Measurements from ENCODE around the gene DAB2. TPM values are rescaled to one million over a fixed set of nuclear protein-coding genes. Genes with fewer than 3 reads are reported as not detected.

DAB2 gene
- total RNA-seq, 2 experiments from 2014 or later = not detected

DNA sequence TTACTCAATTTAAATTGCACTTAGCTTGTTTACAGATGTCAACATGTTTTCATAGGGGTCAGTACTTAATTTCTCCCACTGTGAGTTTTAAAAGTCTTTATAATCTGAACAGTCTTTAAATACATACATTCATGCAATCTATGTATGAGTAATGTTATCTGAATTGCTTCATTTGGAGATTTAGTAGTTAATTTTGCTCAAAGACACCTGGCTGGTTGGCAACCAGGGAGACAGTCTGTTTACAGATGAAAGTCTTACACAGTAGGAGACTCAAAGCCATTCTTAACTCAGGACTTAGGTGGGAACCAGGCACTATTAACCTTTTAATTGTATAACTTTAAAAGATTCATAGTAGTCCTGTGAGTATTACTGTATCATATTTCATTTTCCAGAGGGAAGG lies 29.3 kb downstream of the DAB2 start:
- ChIA-PET POLR2A (no interaction called here), CTCF (interaction anchor here (2.3 kb wide), 1 partner anchor 19 kb away, joined by 6 read pairs; no protein-coding TSS in a partner anchor)

GRCh38 chr5:39394946-39395345 lies 29.8 kb downstream of the DAB2 start:
- ChIA-PET CTCF (interaction anchor here (2.3 kb wide), 1 partner anchor 18 kb away, joined by 6 read pairs; no protein-coding TSS in a partner anchor), POLR2A (no interaction called here)

DNA sequence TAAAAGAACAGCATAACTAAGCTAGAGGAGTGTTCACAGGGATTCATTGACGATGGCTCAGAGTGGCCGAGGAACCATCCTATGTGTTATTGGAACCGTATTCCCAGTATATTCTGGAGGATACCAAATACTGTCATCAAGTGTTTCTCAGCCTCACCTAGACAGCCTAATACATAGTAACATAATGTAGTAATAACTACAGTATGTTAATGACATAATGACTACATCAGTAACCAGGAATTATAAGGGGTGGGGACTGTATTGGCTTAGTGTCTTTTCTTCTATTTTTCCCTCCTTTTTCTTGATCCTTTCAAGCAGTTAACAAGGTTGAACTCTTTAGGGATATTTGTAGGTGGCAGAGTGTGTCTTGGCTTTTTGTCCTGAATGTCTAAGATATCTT lies 33.8 kb downstream of the DAB2 start:
- ChIA-PET CTCF (no interaction called here), POLR2A (no interaction called here)

GRCh38 chr5:39387293-39387692 lies 37.5 kb downstream of the DAB2 start:
- ChIA-PET CTCF (no interaction called here), POLR2A (no interaction called here)

DNA sequence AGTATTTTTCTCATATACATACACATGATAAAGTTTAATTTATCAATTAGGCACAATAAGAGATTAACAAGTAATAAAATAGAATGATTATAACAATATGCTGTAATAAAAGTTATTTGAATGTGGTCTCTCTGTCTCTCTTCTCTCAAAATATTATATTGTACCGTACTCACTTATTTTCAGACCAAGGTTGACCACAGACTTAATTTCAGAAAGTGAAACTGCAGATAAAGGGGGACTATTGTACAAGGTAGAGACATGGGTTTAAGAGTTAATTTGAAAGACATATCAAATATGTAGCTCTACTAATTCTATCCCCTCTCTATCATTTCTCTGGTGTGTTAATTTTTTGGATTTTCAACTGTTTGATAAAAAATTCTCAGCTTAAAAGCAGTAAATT lies 40.5 kb downstream of the DAB2 start:
- POLR2A ChIA-PET = no interaction called here
- CTCF ChIA-PET = interaction anchor here (0.8 kb wide), 1 partner anchor 8 kb away, joined by 3 read pairs; no protein-coding TSS in a partner anchor

DNA sequence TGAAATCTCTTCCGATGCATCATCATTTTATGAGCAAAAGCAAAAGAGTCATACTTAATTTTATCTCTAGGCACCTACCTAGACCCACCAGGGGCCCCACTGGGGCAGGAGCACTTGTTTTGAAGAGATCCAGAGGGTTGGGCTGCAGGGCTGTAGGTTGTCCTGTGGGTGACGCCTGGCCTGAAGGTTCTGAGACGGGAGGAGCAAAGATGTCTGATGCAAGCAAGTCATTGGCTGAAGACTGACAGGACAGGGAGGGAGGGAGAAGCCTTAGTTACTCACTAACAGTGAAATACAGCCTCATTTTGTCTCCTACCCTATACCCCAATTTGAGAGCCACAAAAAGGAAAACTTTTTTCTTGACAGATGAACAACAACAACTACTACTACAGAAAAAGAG lies 43.4 kb downstream of the DAB2 start:
- POLR2A ChIA-PET = no interaction called here
- CTCF ChIA-PET = no interaction called here

GRCh38 chr5:39379693-39380092 lies 45.1 kb downstream of the DAB2 start:
- ChIA-PET CTCF (no interaction called here), POLR2A (no interaction called here)

GRCh38 chr5:39377613-39378012 lies 47.2 kb downstream of the DAB2 start:
- POLR2A ChIA-PET = no interaction called here

DNA sequence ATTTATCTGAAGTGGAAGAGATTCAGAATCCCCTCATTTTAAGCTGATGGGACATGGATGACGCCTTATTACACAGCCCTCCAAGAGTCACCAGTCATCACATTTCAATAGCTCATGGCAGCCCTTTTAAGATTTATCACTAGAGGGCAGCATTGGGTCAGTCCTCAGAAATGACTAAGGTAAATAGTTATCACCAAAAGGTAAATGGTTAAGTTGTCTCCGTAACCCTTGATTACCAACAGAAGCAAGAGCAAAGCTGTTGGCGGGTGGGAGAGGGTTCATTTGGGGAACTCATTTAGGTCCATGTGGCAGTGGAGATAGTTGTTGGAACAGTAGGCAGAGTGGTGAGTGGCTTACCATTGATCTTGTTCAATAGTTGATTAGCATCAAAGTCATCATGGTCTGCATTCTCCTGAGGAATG lies 48.5 kb downstream of the DAB2 start:
- CTCF ChIA-PET = interaction anchor here (0.8 to 1.9 kb wide), 11 partner anchors 8 to 191 kb away, joined by 3 to 16 read pairs (median 3); no protein-coding TSS in a partner anchor
- POLR2A ChIA-PET = no interaction called here

More at GRCh38 chr5:39377613-39378012, 47.2 kb downstream of the DAB2 start:
- CTCF ChIA-PET = interaction anchor here (1.8 kb wide), 1 partner anchor 17 kb away, joined by 6 read pairs; no protein-coding TSS in a partner anchor

DNA sequence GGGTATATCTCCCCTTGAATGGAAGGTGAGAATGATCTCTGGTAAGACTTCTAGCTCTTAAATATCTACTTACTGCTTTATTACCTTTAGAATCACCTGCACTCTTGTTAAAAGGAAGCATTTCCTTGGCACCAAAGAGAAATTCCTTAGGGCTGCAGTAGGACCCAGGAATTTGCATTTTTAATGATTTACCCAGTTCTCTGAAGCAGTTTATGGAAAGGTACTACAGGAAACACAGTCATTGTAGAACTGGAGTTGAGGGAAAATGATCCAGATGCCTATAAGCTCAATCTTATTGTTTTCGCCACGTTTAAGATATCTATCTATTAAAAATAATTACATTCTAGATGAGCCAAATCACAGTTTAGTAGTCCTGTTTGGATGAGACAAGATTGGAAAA lies 51.0 kb downstream of the DAB2 start:
- ChIA-PET POLR2A (no interaction called here), CTCF (interaction anchor here (1.0 to 1.2 kb wide), 2 partner anchors 46 to 175 kb away, joined by 3 to 4 read pairs; no protein-coding TSS in a partner anchor)

- ChIA-PET POLR2A (no interaction called here), CTCF (no interaction called here)
Observed at GRCh38 chr5:39371367-39371635, 53.5 kb downstream of the DAB2 start.

GRCh38 chr5:39370555-39371366 lies 54.0 kb downstream of the DAB2 start:
- ChIA-PET POLR2A (no interaction called here), CTCF (no interaction called here)

DNA sequence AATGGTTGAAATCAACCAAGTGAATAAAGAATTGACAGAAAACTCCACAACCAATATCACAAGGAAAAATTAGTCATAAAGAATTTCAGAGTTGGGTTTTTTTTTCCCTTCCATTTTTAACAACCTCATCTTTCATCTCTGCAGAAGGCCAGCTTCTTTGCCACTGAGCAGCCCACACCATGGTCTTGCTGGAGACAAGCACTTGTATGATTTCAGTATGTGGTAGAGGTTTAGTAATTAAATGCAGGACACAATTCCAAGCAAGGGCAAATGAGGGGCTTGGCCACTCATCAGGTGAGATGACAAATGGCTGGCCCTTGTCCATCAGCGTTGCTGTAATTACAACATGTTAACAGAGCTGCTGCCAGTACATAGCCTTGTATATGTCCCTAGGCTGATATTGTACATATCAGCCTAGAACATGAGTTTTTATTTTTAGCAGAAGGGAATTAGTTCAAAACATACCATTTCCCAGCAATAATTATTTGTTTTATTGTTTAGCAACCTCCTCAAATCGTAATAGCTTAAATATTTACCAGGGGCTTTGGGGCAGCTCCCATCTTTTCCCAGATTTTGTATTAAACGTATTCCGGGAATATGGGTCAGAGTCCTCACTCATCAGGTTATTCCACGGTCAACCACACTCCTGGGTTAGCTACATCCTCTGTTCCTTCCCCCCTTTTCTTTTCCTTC lies 55.5 kb downstream of the DAB2 start:
- ChIA-PET POLR2A (no interaction called here), CTCF (interaction anchor here (0.5 kb wide), 1 partner anchor 187 kb away, joined by 3 read pairs; no protein-coding TSS in a partner anchor)

GRCh38 chr5:39368116-39368515 lies 56.7 kb downstream of the DAB2 start:
- ChIA-PET POLR2A (no interaction called here), CTCF (no interaction called here)

GRCh38 chr5:39367711-39368110 lies 57.1 kb downstream of the DAB2 start:
- CTCF ChIA-PET = no interaction called here
- POLR2A ChIA-PET = no interaction called here

- CTCF ChIA-PET = no interaction called here
- POLR2A ChIA-PET = no interaction called here
Observed at GRCh38 chr5:39364367-39364766, 60.4 kb downstream of the DAB2 start, which contains the start of gene C9. Gene C9 (minus strand): TSS chr5:39364495. CDS start chr5:39364464, 31 bp downstream.

- ChIA-PET CTCF (no interaction called here), POLR2A (no interaction called here)
Observed at GRCh38 chr5:39363217-39363616, 61.6 kb downstream of the DAB2 start.

DNA sequence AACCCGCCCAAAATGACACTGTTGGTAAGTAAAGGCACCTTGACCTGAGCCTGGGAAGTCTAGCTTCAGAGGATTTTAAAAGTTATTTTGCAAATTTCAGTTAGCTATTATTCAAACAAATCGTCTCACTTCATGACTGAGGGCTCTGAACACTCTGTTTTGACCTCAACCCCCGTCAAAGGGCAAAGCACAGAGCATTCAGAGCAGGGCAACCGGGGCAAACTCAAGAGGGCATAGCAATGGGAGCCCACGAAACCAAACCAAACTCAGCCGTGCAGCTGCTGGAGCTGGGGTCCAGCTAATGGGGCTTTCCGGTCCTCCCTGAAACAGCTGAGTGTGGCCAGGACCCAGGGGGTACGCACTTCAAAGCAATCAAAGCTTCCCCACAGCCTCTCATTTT lies 62.1 kb downstream of the DAB2 start:
- CTCF ChIA-PET = no interaction called here
- POLR2A ChIA-PET = no interaction called here

DNA sequence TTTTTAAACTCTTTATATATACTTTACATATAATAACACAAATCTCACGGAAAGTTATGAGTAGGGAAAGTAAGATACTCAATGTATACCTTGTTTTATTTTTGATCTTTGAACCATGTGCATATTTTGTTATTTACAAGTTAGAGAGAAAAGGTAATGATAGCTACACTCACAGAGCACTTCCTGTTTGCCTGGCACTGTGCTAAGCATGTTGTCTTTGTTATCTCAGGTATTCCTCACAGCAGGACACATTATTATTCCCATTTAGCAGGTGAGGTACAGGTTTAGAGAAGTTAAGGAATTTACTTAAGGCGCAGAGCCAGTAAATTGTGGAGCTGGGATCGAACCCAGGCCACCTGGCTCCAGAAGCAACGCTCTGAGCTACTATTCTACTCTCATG lies 63.5 kb downstream of the DAB2 start:
- POLR2A ChIA-PET = no interaction called here
- CTCF ChIA-PET = interaction anchor here (0.7 kb wide), 1 partner anchor 780 kb away, joined by 3 read pairs; no protein-coding TSS in a partner anchor

DNA sequence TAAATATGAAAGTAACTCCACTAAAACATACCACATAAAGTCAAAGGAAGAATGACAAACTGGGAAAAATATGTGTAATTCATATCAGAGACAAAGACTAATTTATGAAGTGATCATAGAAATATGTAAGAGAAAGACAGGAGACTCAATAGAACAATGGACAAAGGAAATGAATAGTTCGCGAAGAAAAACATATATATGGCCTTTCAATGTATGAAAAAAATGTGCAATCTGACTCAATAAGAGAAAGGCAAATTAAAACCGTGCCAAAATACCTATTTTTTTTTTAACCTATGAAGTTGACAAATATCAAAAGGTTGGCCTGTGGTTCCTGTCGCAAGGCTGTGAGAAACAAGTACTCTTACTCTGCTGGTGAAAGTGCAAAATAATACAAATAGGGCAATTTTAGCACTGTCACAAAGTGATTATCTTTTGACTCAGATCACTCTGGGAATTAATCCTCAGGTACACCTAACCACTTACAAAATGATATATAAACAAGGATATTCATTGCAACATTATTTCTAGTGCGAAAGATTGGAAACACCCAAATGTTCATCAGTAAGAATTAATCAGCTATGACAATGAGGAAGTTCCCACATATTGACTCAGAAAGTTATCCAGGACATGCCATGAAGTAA lies 64.2 kb downstream of the DAB2 start:
- POLR2A ChIA-PET = no interaction called here
- CTCF ChIA-PET = no interaction called here

DNA sequence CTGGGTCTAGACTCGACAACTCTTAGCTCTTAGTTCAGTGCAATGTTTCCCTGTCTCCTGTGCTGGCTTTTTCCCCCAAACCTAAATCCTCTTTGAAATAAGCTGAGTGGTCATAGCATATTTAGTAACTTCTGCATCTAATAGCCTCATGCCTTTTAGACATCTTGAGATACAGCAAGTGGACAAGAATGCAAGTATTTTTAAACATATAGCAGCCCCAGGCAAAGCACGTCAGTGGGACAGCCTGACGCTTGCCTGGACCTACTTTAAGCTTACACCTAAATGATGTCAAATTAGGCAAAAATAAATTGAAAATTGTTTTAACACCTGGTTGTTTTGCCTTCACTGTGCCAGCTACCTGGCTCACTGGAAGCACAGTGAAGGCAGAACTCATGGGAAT lies 68.5 kb downstream of the DAB2 start:
- POLR2A ChIA-PET = no interaction called here
- CTCF ChIA-PET = no interaction called here

All from activated CD8-positive, alpha-beta memory T cell treated with anti-CD3 and anti-CD28 coated beads for 36 hours (primary cell).